Bone marrow (tissue), 2 donors: ENCODE results near the gene TNFRSF14.

Experiments
- DNase-seq, 2 donors: peaks; one replicate each; lab custom pipeline; 2025; lab: John Stamatoyannopoulos, UW

TNFRSF14 gene

DNA sequence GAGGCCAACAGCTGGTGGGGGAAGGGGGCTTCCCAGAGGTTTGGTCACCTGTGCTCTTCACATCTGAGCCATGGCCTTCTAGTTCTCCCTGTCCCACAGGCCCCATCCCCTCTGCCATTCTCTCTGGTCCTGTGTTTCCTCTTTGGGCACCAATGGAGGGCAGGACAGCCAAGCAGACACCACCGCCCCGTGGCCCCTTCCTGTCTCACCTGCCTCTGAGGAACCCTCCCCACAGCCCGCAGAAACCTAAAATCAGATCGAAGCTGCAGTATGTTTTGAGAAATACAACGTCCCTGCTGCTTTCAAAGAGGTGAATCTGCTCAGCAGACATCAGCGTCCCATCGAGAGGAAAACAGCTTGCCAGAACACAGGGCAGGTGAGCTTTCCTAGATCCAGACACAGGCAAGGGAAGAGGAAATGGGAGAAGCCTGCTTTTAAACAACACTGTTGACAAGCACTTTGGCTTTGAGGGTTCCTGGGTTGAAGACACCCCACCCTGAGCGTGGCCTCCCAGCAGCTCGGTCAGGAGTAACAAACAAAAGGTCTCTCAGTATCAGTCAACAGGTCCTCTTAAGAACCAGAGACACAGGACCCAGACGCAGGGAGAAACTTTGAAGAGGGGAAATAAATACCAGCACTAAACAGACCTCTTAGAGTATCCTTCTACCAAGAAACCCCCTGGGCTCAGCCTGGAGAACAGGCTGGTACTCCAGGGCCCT, 32.1 kb upstream of the TNFRSF14 start:
- no peak for DNase-seq

DNA sequence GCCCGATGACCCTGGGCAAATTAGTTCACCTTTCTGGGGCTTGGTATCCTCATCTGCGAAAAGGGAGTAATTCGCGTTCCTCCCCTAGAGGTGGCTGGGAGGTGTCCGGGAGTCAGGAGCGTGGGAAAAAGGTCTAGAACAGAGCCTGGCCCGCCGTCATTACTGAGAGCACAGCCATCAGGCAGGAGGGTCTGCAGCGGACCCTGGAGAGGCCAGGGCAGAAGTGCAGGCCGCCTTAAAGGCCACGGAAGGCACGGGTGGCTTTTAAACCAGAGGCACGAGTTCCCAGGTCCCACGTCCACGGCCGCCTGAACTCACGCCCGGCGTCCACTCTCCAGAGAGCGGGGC, 30.6 kb upstream of the TNFRSF14 start:
- no peak for DNase-seq

DNA sequence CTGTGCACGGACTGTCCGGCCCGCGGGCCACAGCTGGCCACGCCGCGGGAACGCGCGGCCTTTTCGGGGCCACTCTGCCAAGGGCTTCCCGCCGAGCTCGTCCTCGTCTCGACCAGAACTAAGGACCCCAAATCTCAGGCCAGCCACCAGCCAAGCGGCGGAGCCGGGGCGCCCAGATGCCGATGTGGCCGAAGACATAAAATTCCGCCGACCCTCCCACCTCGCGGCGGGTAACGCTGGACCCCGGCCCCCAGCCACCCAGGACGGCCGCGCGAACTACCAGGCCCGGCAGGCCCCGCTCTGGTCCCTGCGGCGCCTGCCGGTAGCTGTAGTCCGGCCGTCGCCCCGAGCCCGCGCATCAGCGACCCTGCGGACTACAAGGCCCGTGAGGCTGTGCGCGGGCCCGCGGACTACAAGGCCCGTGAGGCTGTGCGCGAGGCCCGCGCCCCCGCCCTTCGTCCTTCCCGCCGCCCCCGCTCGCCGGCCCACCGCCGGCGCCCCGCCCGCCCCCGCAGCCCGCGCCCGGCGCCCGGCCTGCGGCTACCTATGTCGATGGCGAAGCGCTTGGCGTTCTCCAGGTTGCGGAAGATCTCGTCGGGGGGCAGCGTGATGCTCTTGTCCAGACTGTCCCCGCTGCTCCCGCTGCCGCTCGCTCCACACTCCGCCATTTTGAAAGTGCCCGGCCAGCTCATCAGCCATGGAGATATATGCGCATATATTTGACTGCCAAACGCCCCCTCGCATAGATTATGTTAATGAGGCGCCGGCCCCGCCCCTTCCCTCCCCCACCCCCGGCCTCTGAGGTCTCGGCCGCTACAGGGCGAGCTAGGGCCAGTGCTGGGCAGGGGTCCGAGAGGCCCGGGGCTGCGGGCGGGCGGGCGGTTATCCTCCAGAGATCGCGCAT, 30.0 kb upstream of the TNFRSF14 start, which contains the start of gene PANK4:
Gene PANK4, minus strand, starts transcription at position 677 of the 904 bp plus-strand sequence. Its CDS starts 9 bp downstream, at position 668.
- peak; percentile 74 to 97 for DNase-seq

DNA sequence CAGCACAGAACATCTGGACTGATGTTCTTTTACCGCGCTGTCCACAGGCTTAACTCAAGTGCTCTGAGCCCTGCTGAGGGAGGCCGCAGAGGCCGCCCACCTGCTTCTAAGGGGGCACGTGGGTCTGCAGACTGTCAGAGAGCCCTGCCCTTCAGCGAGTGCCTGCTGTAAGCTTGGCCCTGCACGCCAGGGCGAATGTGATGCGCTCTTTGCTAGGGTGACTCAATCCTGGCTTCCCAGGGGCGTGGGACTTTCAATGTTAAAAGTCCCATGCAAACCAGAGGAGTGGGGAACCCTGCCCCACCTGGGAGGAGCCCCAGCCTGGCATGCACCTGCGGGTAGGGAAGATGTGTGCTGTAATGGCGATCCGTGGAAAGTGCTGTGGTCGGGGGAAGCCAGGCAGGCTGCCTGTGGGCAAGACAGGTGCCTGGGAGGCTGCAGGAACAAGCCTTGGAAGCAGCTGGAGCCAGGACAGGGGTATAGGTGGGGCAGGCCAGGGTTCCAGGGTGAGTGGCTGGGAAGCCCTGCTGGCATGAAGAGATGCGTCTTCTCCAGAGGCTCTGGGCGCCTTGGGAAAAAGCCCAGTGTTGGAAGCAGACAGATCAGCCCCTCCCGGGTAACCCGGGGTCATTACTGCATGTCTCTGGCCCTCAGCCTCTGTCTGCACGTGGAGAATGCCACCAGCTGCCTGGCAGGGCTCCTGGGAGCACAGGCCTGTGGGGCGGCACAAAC, 29.2 kb upstream of the TNFRSF14 start:
- peak in 1 of 2 donors; percentile 56 for DNase-seq

DNA sequence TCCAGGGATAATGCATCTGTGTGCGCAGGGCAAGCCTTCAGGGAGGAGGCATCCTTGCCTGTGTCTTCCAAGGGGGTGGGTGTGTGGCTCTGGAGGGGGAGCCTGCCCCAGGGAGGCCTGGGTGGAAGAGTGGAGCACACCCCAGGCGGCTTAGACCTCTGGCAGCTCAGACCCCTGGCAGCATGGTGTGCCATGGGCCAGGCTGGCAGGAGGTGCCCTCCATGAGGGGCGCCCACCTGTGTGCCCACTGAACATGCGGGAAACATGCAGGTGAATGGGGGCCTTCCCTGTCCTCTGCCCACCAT, 28.7 kb upstream of the TNFRSF14 start:
- DNase-seq: no peak

DNA sequence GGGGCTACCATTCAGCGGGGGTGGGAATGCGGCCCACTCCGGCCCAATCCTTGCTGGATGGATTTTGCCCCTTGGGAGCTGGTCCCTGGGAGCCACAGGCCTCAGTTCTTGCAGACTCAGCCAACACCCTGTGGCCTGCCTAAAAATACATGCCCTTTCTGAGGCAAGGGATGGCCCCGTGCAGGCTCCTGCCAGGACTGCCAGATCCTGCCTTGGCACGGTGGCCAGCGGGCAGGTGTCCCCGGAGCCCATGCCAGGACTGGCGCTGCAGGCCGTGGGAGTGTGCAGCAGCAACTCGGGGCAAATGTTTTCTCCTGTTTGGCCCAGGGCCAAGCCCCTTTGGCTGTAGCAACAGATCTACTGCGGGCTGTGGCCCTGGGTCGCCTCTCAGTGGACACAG, 28.2 kb upstream of the TNFRSF14 start:
- no peak for DNase-seq

DNA sequence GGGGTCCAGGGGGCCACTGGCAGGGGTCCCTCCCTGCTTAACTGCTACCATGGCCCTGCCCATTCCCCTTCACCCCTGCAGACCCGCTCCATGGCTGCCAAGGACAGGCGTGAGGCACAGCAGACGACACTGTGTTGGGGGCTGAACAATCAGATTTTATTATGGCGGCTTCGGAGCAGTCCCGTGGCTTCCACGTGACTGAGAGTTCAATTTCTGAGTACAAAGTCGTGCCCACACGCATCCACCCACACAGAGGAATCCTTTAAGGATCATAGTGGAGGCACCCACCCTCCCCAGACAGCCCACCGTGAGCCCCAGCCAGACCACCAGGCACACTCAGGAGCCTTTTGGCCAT, 27.6 kb upstream of the TNFRSF14 start:
- no peak for DNase-seq

DNA sequence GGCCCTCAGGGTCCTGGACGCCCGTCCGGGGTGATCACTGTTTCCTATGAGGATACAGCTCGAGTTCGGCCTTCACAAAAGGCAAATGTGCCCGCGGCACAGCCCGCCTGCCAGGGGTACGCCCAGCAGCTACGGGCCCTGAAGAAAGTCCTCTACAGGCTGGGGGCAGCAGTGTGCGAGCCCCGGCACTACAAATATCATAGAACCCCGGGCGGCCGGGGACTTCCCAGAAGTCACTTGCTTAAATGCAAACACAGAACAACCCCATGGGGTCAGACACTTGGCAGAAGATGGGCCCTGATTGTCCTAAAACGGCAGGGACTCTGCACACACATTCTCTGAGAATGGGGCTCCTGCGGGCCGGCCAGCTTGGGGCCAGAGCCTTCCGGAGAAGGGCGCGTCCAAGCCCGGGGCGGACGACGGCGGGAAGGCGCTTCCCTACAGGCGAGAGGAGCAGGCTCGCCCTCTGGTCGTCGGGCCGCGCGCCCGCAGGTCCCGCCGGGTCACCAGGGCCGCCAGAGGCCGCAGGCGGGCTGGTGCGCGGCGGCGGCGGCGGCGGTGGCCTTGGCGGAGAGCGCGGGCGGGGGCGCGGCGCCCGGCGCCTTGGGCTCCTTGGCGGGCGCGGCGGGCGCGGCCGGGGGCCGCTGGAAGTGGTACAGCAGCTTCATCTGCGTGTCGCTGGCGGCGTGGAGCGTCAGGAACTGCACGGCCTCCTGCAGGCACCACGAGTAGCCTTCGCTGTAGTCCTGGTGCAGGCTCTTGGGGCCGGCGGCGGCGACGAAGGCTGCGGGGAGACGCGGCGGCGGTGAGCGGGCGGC, 27.0 kb upstream of the TNFRSF14 start:
- peak in 1 of 2 donors; percentile 6 for DNase-seq

DNA sequence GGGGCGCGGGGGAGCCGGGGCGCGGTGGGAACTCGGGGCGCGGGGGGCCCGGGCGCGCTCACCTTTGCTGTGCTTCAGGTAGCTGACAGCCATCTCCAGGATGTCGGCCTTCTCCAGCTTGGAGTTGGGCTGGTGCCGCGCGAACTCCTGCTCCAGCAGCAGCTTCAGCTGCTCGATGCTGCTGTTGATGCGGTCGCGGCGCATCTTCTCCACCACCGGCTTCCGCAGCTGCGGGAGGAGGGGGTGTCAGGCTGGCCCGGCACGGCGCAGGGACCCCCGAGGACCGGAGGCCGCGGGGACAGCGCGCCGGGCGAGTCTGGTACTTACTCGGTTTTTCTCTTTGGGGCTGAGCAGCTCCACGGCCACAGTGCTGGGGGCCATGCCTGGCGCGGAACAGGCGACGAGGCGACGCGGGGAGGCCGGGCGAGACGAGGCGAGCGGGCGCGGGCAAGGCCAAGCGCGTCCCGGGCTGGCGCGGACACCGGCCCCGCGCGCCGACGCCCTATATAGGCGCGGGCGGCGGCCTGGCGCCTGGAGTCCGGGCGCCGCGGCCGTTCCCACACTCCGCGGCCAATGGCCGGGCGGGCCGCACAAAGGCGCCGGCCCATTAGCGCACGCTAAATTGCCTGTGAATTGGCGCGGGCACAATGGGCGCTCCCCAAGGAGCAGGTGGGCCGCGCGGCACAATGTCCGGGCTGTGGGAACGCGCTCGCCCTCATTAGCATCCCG, 26.2 kb upstream of the TNFRSF14 start, which contains the start of gene HES5:
Gene HES5, minus strand, starts transcription at position 480 of the 729 bp plus-strand sequence. Its CDS starts 99 bp downstream, at position 381.
- DNase-seq: no peak

DNA sequence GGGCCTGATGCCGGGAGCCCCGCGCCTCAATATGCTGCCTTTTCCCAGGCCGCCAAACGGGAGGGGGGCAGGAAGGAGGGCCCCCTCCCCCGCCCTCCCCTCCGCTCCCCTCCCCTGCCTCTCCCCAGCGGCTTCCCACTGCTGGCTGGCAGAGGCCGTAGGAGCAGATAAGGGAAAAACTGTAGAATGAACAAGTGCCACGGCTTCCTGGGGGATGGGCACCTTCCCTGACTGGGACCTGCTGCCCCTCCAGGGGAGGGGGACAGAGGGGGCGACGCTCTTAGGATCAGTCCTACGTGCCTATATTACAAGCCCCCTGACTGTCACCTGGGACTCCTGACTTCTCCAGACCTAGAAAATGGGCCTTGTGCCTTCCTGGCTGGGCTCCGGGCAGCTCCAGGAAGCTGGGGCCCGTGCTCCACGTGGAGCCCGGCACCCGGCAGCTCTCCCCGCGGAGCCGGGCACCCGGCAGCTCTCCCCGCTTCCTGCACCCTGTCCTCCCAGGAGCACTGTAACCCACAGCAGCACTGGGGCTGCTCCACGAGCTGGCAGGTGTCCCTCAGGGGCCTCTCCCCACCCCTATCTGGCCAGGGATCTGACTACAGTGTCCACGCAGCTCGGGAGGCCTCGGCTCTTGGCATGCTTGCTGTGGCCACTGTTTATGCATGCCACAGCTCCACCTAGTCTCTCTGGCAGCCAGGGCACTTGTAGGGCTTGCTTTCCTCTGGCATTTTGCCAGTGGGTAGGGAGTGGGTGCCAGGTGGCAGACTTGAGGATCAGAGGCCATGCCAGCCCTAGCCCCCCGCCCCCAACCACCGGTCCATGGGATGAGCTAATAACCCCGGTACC, 25.4 kb upstream of the TNFRSF14 start:
- no peak for DNase-seq

DNA sequence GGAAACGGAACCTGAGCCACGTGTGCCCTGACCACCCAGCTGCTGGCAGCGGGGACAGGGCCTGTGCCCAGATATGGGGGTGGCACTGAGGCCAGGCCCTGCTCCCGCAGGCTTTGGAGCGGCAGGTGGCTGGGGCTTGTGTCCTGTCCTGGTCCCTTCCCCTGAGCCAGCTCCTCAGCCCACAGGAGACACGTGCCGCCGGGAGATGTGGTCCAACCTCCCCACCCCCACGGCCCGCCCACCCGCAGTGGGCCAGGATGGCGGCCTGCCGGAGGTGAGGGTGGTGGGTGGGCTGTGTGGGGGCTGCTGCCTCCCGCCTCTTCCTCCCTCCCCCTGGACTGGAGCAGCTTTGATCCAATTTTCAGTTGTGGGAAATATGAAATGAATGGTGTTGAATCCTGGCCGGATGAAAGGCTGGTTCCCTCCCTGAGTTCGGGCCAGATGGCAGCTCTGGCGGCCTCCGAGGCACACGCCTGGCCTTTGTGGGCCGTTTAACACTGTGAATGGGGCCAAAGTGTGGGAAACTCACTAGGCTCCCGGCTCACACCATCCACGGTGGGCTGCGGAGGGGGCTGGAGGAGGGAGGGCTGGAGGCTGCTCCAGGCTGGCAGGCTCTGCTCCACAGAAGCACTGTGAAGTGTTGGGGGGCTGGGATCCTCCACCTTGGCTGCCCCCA, 23.5 kb upstream of the TNFRSF14 start:
- DNase-seq: no peak

DNA sequence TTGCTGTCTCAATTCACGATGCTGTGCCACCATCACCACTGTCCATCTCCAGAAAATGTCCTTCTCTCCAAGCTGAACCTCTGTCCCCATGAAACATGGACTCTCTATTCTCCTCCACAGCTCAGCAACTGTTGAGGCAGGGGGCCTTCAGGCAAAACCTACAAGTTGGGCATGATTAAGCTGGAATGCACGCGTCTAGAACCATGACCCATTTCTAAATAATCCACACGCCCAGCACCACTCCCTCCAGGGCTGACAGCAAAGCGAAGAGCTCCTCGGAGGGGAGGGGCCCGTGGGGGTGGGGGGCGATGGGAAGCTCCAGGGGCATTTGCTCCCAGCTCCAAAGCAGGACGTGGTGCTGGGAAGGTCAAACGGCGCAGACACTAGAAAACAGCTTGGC, 22.8 kb upstream of the TNFRSF14 start:
- DNase-seq: no peak

DNA sequence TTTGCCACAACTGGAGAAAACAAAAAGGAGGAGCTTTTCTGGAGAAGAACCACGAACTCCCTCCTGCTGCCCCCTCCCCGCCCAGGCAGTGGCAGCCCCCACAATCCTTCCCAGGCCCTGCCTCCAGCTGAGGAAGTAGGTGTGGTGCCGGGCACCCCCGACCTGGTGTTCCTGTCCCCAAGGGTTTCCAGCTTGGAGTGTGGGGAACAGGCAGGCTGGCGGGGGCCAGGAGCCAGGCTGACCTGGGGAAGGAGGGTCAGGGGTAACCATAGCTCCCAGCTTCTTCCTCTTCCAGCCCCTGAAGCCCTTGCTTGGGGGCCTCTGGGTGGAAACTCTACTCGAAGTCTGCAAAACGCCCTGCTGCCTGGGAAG, 21.9 kb upstream of the TNFRSF14 start:
- DNase-seq: no peak

DNA sequence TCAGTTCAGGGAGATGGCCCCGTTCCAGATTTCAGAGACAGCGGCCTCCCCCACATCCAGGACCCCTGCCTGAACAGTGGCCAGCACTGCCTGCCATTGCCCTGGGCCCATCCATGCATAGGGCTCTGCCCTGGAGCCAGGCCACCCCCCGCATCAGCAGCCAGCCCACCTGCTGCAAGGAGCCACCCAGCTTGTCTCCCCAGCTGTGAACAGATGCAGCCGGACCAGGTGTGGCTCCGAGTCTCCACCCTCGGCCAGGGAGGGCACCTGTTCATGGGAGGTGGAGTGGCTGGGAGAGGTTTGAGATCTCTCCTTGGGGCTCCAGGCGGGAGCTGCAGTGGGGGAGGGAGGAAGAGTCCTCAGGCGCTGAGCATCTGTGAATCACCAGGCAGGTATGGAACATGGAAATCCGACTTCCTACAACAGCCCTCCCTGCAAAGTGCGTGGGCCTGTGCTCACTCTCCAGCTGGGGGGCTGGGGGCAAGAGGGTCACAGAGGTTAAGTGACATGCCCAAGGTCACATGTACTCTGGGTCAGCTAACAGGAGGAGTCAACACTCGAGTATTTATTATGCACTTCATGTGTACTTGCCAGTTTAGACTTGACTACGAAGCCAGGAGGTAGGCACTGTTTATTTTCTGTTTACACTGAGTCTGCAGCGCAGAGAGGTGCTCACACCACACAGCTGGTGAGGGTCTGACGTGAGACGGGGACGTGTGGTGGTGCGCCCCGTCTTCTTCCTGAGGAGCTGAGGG, 21.3 kb upstream of the TNFRSF14 start:
- DNase-seq: no peak

DNA sequence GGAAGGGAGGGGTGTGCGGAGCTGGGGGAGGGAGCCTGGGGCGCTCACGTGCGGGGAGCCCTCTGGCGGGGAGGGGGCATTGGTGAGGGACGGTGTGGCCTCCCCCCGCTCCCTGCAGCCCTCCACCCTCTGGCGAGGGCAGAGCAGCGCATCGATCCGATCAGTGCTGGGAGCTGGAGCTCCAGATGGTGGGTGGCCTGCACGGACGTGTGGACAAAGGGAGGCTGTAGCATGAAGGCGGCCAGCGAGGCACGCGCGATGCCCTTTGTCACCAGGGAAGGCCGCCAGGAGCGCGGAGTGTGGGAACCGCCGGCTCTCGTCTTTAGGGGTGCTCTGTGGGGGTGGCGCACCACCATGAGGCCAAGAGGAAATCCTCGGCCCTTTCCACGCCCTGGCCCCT, 20.7 kb upstream of the TNFRSF14 start:
- DNase-seq: no peak

DNA sequence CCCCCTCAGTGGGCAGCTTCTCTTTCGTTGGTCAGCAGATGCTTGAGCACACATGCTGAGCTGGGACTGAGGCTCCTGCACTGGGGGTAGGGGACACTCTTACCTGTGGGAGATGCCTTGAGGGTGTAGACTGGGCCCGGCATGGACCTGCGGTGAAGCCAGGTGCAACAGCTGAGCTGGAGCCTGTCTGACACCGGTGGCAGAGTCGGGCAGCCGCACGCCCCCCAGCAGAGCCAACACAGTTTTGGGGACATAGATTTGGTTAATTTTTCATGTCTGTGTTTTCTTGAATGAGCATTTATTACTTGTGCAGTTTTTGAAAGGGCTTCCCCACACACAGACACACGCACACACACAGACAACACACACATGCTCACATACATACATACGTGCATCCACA, 20.2 kb upstream of the TNFRSF14 start:
- DNase-seq: no peak

DNA sequence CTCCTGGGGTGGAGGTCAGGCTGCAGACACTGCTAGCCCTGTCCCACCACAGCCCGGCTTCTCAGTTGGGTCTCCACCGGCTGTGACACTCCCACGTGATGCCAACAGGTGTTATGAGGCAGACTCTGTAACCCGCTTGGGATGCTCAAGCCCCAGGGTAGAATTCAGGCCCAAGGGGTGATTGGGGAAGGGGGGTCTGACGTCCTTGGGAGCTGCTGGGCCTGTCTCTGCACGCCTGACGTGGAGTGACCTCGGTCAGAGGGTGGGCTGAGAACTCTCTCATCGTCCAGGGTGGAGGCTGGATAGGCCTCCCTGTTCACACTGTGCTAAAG, 18.4 kb upstream of the TNFRSF14 start:
- no peak for DNase-seq

DNA sequence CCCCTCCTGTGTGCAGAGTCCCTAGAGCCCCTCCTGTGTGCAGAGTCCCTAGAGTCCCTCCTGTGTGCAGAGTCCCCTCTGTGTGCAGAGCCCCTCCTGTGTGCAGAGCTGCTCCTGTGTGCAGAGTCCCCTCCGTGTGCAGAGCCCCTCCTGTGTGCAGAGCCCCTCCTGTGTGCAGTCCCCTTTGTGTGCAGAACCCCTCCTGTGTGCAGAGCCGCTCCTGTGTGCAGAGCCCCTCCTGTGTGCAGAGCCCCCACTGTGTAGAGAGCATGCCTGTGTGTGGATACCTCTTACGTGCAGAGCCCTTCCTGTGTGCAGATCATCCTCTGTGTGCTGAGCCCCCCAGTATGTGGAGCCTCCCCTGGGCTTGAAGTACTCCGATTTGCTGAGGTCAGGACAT, 17.8 kb upstream of the TNFRSF14 start:
- no peak for DNase-seq

DNA sequence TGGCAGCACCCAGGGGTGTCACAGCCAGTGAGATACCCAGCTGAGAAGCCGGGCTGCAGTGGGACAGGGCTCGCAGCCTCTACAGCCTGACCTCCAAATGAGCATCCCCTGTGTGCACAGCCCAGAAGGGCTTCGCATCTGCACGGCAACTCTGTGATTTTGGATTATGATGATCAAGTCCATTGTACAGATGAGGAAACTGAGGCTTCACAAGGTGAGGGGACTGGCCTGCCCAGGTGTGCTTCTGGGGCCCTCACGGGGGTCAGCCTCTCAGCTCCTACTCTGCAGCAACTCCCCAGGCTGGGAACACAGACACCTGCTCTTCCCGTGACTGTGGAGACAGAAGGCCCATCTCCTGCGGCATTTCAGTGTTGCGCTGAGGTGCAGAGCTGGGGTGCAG, 17.3 kb upstream of the TNFRSF14 start:
- no peak for DNase-seq
